Measurements from ENCODE around the gene KCNQ1.

GRCh38 chr11:2448661-2449547 lies 4.1 kb downstream of the KCNQ1 start:
- TF ChIP-seq POLR2A (IDR thresholded peaks at IDR 0.05) (no peak), CTCF (IDR thresholded peaks at IDR 0.05) (no peak), POLR2AphosphoS5 (IDR thresholded peaks at IDR 0.05; ENCODE audit: insufficient read depth in 1 of 2, low read depth in 1 of 2) (no peak)
